GM11168 (cell line): ENCODE results near the gene CCM2.

Experiments
- in situ Hi-C: fragments of 300-500 bp; cut with MboI; formaldehyde crosslinking; loops from one replicate; pipeline ENCODE4 v1.12.0; 2022; ENCODE audit warnings: low sequenced_read_pairs; ENCODE audit not compliant: unreplicated experiment

Gene CCM2

GRCh38 chr7:45057878-45058277 lies 57.9 kb downstream of the CCM2 start:
- in situ Hi-C loops: no loop called here

- in situ Hi-C loops: no loop called here
Observed at GRCh38 chr7:45060295-45060694, 60.3 kb downstream of the CCM2 start.

GRCh38 chr7:45061352-45061751 lies 61.4 kb downstream of the CCM2 start:
- in situ Hi-C loops: no loop called here

- in situ Hi-C loops: no loop called here
Observed at GRCh38 chr7:45061806-45062425, 61.9 kb downstream of the CCM2 start.

- in situ Hi-C loops: no loop called here
Observed at GRCh38 chr7:45064047-45064725, 64.2 kb downstream of the CCM2 start.

GRCh38 chr7:45065031-45065995 lies 65.3 kb downstream of the CCM2 start:
- in situ Hi-C loops: no loop called here

- in situ Hi-C loops: no loop called here
Observed at GRCh38 chr7:45066409-45066808, 66.4 kb downstream of the CCM2 start.

- in situ Hi-C loops: no loop called here
Observed at GRCh38 chr7:45067582-45067981, 67.6 kb downstream of the CCM2 start.

- in situ Hi-C loops: no loop called here
Observed at GRCh38 chr7:45068236-45069023, 68.4 kb downstream of the CCM2 start.

- in situ Hi-C loops: no loop called here
Observed at GRCh38 chr7:45069444-45070253, 69.6 kb downstream of the CCM2 start.

- in situ Hi-C loops: no loop called here
Observed at GRCh38 chr7:45070254-45070642, 70.2 kb downstream of the CCM2 start.

GRCh38 chr7:45071528-45071927 lies 71.5 kb downstream of the CCM2 start:
- in situ Hi-C loops: no loop called here

- in situ Hi-C loops: no loop called here
Observed at GRCh38 chr7:45072131-45073030, 72.4 kb downstream of the CCM2 start.

- in situ Hi-C loops: no loop called here
Observed at GRCh38 chr7:45073031-45073785, 73.2 kb downstream of the CCM2 start.

- in situ Hi-C loops: no loop called here
Observed at GRCh38 chr7:45073786-45074527, 74.0 kb downstream of the CCM2 start.

GRCh38 chr7:45074528-45075354 lies 74.7 kb downstream of the CCM2 start:
- in situ Hi-C loops: no loop called here
